ENCODE data around the gene PEX11B.

The PEX11B gene

DNA sequence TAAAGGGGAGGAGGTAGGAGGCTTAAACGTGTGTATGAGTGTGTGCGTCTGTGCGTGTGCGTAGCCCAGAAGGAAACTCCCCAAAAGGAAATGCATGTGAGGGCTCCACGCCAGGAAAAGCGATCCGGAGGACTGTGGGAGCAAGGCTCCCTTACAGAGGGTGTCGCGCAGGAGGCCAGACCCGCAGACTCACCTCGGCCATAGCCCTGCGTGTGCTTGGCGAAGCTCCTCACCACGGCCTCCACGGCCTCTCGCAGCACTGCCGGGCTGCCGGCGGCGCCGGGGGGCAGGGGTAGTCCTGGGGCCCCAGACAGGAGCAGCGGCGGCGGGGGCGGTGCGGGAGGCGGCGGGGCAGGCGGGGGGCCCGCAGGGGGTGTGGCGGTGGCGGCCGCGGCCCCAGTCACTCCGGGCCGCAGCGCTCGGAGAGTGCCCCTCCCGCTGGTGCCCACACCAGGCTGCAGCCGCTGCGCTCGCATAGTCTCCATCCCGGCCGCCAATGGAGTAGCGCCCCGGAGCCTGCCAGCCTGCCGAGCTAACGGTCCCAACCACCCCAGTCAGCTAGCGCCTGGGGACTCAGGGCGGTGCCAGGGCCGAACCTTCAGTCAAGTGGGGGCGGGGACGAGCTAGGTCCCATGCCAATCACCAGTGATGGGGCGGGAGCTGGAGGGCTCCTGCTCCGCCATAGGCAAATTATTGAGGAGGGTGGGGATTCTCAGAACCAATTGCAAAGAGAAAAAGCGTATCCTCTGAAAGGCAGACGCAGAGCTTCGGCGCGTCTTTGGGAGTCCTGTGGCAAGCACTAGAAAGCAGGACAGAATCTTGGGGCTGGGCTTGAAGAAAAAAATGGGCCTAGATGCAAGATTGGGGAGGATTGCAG, 39.2 kb upstream of the PEX11B start, which contains the start of gene LIX1L (continued):
- no peak for TF ChIP-seq ZNF223 (tag by site-specific recombination; IDR thresholded peaks at IDR 0.05)
- TF ChIP-seq ZNF266 (tag by site-specific recombination; IDR thresholded peaks at IDR 0.05; ENCODE audit: low read depth), result no peak
- TF ChIP-seq, protein P1, sequence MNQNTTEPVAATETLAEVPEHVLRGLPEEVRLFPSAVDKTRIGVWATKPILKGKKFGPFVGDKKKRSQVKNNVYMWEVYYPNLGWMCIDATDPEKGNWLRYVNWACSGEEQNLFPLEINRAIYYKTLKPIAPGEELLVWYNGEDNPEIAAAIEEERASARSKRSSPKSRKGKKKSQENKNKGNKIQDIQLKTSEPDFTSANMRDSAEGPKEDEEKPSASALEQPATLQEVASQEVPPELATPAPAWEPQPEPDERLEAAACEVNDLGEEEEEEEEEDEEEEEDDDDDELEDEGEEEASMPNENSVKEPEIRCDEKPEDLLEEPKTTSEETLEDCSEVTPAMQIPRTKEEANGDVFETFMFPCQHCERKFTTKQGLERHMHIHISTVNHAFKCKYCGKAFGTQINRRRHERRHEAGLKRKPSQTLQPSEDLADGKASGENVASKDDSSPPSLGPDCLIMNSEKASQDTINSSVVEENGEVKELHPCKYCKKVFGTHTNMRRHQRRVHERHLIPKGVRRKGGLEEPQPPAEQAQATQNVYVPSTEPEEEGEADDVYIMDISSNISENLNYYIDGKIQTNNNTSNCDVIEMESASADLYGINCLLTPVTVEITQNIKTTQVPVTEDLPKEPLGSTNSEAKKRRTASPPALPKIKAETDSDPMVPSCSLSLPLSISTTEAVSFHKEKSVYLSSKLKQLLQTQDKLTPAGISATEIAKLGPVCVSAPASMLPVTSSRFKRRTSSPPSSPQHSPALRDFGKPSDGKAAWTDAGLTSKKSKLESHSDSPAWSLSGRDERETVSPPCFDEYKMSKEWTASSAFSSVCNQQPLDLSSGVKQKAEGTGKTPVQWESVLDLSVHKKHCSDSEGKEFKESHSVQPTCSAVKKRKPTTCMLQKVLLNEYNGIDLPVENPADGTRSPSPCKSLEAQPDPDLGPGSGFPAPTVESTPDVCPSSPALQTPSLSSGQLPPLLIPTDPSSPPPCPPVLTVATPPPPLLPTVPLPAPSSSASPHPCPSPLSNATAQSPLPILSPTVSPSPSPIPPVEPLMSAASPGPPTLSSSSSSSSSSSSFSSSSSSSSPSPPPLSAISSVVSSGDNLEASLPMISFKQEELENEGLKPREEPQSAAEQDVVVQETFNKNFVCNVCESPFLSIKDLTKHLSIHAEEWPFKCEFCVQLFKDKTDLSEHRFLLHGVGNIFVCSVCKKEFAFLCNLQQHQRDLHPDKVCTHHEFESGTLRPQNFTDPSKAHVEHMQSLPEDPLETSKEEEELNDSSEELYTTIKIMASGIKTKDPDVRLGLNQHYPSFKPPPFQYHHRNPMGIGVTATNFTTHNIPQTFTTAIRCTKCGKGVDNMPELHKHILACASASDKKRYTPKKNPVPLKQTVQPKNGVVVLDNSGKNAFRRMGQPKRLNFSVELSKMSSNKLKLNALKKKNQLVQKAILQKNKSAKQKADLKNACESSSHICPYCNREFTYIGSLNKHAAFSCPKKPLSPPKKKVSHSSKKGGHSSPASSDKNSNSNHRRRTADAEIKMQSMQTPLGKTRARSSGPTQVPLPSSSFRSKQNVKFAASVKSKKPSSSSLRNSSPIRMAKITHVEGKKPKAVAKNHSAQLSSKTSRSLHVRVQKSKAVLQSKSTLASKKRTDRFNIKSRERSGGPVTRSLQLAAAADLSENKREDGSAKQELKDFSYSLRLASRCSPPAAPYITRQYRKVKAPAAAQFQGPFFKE (tag by site-specific recombination; IDR thresholded peaks at IDR 0.05; ENCODE audit: borderline replicate concordance), result no peak
- TF ChIP-seq, protein P2, sequence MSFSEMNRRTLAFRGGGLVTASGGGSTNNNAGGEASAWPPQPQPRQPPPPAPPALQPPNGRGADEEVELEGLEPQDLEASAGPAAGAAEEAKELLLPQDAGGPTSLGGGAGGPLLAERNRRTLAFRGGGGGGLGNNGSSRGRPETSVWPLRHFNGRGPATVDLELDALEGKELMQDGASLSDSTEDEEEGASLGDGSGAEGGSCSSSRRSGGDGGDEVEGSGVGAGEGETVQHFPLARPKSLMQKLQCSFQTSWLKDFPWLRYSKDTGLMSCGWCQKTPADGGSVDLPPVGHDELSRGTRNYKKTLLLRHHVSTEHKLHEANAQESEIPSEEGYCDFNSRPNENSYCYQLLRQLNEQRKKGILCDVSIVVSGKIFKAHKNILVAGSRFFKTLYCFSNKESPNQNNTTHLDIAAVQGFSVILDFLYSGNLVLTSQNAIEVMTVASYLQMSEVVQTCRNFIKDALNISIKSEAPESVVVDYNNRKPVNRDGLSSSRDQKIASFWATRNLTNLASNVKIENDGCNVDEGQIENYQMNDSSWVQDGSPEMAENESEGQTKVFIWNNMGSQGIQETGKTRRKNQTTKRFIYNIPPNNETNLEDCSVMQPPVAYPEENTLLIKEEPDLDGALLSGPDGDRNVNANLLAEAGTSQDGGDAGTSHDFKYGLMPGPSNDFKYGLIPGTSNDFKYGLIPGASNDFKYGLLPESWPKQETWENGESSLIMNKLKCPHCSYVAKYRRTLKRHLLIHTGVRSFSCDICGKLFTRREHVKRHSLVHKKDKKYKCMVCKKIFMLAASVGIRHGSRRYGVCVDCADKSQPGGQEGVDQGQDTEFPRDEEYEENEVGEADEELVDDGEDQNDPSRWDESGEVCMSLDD (tag by site-specific recombination; IDR thresholded peaks at IDR 0.05), result no peak
- TF ChIP-seq, protein P3, sequence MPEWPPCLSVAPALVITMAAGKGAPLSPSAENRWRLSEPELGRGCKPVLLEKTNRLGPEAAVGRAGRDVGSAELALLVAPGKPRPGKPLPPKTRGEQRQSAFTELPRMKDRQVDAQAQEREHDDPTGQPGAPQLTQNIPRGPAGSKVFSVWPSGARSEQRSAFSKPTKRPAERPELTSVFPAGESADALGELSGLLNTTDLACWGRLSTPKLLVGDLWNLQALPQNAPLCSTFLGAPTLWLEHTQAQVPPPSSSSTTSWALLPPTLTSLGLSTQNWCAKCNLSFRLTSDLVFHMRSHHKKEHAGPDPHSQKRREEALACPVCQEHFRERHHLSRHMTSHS (tag by site-specific recombination; IDR thresholded peaks at IDR 0.05), result no peak
- no peak for TF ChIP-seq RBAK (tag by site-specific recombination; IDR thresholded peaks at IDR 0.05)
- TF ChIP-seq MEIS1 (CRISPR knock-in tag; IDR thresholded peaks at IDR 0.05; ENCODE audit: borderline replicate concordance), result no peak
- TF ChIP-seq SP2 (tag by site-specific recombination; IDR thresholded peaks at IDR 0.05), result peak; percentile 96
- TF ChIP-seq, protein P4, sequence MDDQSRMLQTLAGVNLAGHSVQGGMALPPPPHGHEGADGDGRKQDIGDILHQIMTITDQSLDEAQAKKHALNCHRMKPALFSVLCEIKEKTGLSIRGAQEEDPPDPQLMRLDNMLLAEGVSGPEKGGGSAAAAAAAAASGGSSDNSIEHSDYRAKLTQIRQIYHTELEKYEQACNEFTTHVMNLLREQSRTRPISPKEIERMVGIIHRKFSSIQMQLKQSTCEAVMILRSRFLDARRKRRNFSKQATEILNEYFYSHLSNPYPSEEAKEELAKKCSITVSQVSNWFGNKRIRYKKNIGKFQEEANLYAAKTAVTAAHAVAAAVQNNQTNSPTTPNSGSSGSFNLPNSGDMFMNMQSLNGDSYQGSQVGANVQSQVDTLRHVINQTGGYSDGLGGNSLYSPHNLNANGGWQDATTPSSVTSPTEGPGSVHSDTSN (CRISPR knock-in tag; IDR thresholded peaks at IDR 0.05), result peak; percentile 96; the same call in 1 of the 2 replicates
- no peak for TF ChIP-seq GLI4 (tag by site-specific recombination; IDR thresholded peaks at IDR 0.05)
- TF ChIP-seq, protein P5, sequence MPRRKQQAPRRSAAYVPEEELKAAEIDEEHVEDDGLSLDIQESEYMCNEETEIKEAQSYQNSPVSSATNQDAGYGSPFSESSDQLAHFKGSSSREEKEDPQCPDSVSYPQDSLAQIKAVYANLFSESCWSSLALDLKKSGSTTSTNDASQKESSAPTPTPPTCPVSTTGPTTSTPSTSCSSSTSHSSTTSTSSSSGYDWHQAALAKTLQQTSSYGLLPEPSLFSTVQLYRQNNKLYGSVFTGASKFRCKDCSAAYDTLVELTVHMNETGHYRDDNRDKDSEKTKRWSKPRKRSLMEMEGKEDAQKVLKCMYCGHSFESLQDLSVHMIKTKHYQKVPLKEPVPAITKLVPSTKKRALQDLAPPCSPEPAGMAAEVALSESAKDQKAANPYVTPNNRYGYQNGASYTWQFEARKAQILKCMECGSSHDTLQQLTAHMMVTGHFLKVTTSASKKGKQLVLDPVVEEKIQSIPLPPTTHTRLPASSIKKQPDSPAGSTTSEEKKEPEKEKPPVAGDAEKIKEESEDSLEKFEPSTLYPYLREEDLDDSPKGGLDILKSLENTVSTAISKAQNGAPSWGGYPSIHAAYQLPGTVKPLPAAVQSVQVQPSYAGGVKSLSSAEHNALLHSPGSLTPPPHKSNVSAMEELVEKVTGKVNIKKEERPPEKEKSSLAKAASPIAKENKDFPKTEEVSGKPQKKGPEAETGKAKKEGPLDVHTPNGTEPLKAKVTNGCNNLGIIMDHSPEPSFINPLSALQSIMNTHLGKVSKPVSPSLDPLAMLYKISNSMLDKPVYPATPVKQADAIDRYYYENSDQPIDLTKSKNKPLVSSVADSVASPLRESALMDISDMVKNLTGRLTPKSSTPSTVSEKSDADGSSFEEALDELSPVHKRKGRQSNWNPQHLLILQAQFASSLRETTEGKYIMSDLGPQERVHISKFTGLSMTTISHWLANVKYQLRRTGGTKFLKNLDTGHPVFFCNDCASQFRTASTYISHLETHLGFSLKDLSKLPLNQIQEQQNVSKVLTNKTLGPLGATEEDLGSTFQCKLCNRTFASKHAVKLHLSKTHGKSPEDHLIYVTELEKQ (tag by site-specific recombination; IDR thresholded peaks at IDR 0.05; ENCODE audit: borderline replicate concordance), result no peak
- no peak for TF ChIP-seq ZNF157 (tag by site-specific recombination; IDR thresholded peaks at IDR 0.05)
- no peak for TF ChIP-seq ZNF529 (tag by site-specific recombination; IDR thresholded peaks at IDR 0.05; ENCODE audit: insufficient replicate concordance)
- TF ChIP-seq ZXDB (tag by site-specific recombination; IDR thresholded peaks at IDR 0.05), result no peak
- no peak for TF ChIP-seq MYNN (tag by site-specific recombination; IDR thresholded peaks at IDR 0.05; ENCODE audit: borderline replicate concordance)
- TF ChIP-seq ZNF10 (tag by site-specific recombination; IDR thresholded peaks at IDR 0.05), result no peak
- peak; percentile 91 for TF ChIP-seq ZIC2 (tag by site-specific recombination; IDR thresholded peaks at IDR 0.05)
- no peak; the same call in 1 of the 2 replicates for TF ChIP-seq ZNF2 (tag by site-specific recombination; IDR thresholded peaks at IDR 0.05)
- peak; percentile 75 for TF ChIP-seq GLIS1 (tag by site-specific recombination; IDR thresholded peaks at IDR 0.05)
- TF ChIP-seq REPIN1 (tag by site-specific recombination; IDR thresholded peaks at IDR 0.05; ENCODE audit: low read depth), result no peak
- no peak for TF ChIP-seq ZNF169 (tag by site-specific recombination; IDR thresholded peaks at IDR 0.05)
- no peak for TF ChIP-seq SALL2 (tag by site-specific recombination; IDR thresholded peaks at IDR 0.05; ENCODE audit: borderline replicate concordance)
- peak; percentile 7; the same call in 1 of the 2 replicates for TF ChIP-seq ZNF394 (tag by site-specific recombination; IDR thresholded peaks at IDR 0.05; ENCODE audit: borderline replicate concordance)
- no peak for TF ChIP-seq ZNF324 (tag by site-specific recombination; IDR thresholded peaks at IDR 0.05)
- TF ChIP-seq ZNF221 (tag by site-specific recombination; IDR thresholded peaks at IDR 0.05; ENCODE audit: borderline replicate concordance), result no peak

Measured in HEK293 (cell line).